IPS-NIHi7 (cell line): ENCODE data around the gene MEGF11.
A peak's percentile ranks its signal among the peaks of the same experiment; 100 is the strongest.
"Not testable (repeated sequence)": the region's sequence is repeated elsewhere in the genome, so short reads cannot be mapped to it uniquely, and the experiment has no call there.

ENCODE experiments used
- DNase-seq: peaks from one replicate; pipeline ENCODE4 v3.0.0; 2012; ENCODE audit warnings: mixed read lengths; ENCODE audit errors: extremely low spot score

MEGF11 gene

GRCh38 chr15:66276546-66276945 is 23.0 kb upstream of the MEGF11 start:
- DNase-seq = no peak

GRCh38 chr15:66275352-66275751 is 21.8 kb upstream of the MEGF11 start:
- no peak for DNase-seq

- no peak for DNase-seq
These were observed 17.4 kb upstream of the MEGF11 start for GRCh38 chr15:66270932-66271331.

GRCh38 chr15:66269326-66270090 is 16.0 kb upstream of the MEGF11 start:
- DNase-seq = peak; percentile 51

GRCh38 chr15:66264859-66265513 is 11.4 kb upstream of the MEGF11 start:
- no peak for DNase-seq

- DNase-seq = not testable (repeated sequence)
These were observed 9.3 kb upstream of the MEGF11 start for GRCh38 chr15:66262837-66263236.

GRCh38 chr15:66261056-66261455 is 7.5 kb upstream of the MEGF11 start:
- no peak for DNase-seq

GRCh38 chr15:66256692-66257091 is 3.1 kb upstream of the MEGF11 start:
- DNase-seq = no peak

GRCh38 chr15:66254951-66255676 is 1.6 kb upstream of the MEGF11 start:
- DNase-seq = no peak

- peak; percentile 65 for DNase-seq
These were observed 770 bp upstream of the MEGF11 start for GRCh38 chr15:66254089-66254950.

GRCh38 chr15:66252685-66253417 is 699 bp downstream of the MEGF11 start:
- DNase-seq = peak; percentile 58

GRCh38 chr15:66251790-66252684 is 1.5 kb downstream of the MEGF11 start:
- DNase-seq = peak; percentile 82

- DNase-seq = no peak
These were observed 2.3 kb downstream of the MEGF11 start for GRCh38 chr15:66251065-66251789.

- DNase-seq = no peak
These were observed 3.9 kb downstream of the MEGF11 start for GRCh38 chr15:66249605-66250174.

GRCh38 chr15:66246937-66247336 is 6.6 kb downstream of the MEGF11 start:
- DNase-seq = no peak

- DNase-seq = not testable (repeated sequence)
These were observed 7.7 kb downstream of the MEGF11 start for GRCh38 chr15:66245832-66246231.

GRCh38 chr15:66241908-66242285 is 11.7 kb downstream of the MEGF11 start:
- DNase-seq = no peak

GRCh38 chr15:66241087-66241907 is 12.3 kb downstream of the MEGF11 start:
- no peak for DNase-seq
